Muscle of leg (tissue), 11 donors: Measurements from ENCODE around the gene MARK2. TPM values are rescaled to one million over a fixed set of nuclear protein-coding genes. Genes with fewer than 3 reads are reported as not detected.

Experiments
- DNase-seq: peaks from one replicate; pipeline ENCODE4 v3.0.0; 2013
- H3K27ac ChIP-seq: one replicate; pipeline ENCODE4 v1.5.1; 2013; ENCODE audit warnings: mild to moderate bottlenecking, low read length, control low read depth
- H3K27me3 ChIP-seq: one replicate; pipeline ENCODE4 v1.6.1; 2013; ENCODE audit warnings: low read length; ENCODE audit not compliant: control insufficient read depth, insufficient read depth
- H3K36me3 ChIP-seq: one replicate; pipeline ENCODE4 v1.6.1; 2013; ENCODE audit warnings: low read length; ENCODE audit not compliant: control insufficient read depth, insufficient read depth
- H3K4me1 ChIP-seq: one replicate; pipeline ENCODE4 v1.6.1; 2013; ENCODE audit warnings: low read length; ENCODE audit not compliant: control insufficient read depth, insufficient read depth
- H3K4me3 ChIP-seq: one replicate; pipeline ENCODE4 v1.5.1; 2013; ENCODE audit warnings: low read length, control low read depth
- H3K9me3 ChIP-seq: replicated peaks from 2 replicates; pipeline ENCODE4 v1.6.1; 2013; ENCODE audit warnings: low read depth, low read length; ENCODE audit not compliant: control insufficient read depth
- WGBS: methylation state at CpG from one replicate; pipeline ENCODE4 v1.1.5; 2013; ENCODE audit warnings: missing lambda C conversion rate; ENCODE audit not compliant: insufficient coverage; 5-methylcytosine and 5-hydroxymethylcytosine counted together
- polyA plus RNA-seq, 8 donors: library from polyadenylated mRNA; unstranded; fragments of 120-200 nt; gene quantifications; one replicate each; pipeline versions ENCODE4 v1.2.1 to v1.2.3, GENCODE V29; 2013; ENCODE audit warnings: inconsistent platforms in 1 of 8, low replicate concordance in 1 of 8; ENCODE audit not compliant: insufficient read length in 8 of 8, insufficient read depth in 1 of 8
- total RNA-seq: library from RNA; stranded (reverse); fragments of 120-200 nt; gene quantifications from one replicate; pipeline ENCODE4 v1.2.4, GENCODE V29; 2013

Gene MARK2
- total and polyA plus RNA-seq, 9 donors = 7.4 to 22.7 (median 18.1) TPM

DNA sequence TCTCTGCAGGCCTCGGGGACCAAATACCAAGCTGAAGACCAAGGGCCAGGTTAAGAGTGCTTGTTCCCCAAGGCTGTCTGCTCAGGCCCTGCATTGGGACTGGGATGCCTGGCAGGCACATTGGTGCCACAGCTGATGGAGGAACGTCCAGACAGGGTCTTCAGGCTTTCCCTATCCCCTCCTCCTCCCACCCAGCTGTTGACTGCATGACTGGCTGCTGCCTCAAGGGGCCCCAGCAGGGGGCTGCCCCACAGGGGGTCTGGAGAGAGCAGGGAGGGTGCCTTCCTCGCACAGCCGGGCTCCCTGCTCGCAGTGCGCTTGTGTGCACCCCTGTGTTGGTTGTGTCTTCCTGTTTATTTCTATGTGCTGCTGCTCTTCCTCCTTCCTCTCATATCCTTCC is 68.2 kb downstream of the MARK2 start:
- H3K4me3 ChIP-seq = no peak overlapping the region
- no peaks in the 10 kb centered on the region for H3K9me3 ChIP-seq
- H3K27me3 ChIP-seq = no peaks in the 10 kb centered on the region
- 53% methylated on average over 3 of the region's 6 CpGs for WGBS
- peaks cover 46% of the 10 kb centered on the region for H3K4me1 ChIP-seq
- no peak overlapping the region for H3K27ac ChIP-seq
- no peak for DNase-seq
- peaks cover 60% of the 10 kb centered on the region for H3K36me3 ChIP-seq

DNA sequence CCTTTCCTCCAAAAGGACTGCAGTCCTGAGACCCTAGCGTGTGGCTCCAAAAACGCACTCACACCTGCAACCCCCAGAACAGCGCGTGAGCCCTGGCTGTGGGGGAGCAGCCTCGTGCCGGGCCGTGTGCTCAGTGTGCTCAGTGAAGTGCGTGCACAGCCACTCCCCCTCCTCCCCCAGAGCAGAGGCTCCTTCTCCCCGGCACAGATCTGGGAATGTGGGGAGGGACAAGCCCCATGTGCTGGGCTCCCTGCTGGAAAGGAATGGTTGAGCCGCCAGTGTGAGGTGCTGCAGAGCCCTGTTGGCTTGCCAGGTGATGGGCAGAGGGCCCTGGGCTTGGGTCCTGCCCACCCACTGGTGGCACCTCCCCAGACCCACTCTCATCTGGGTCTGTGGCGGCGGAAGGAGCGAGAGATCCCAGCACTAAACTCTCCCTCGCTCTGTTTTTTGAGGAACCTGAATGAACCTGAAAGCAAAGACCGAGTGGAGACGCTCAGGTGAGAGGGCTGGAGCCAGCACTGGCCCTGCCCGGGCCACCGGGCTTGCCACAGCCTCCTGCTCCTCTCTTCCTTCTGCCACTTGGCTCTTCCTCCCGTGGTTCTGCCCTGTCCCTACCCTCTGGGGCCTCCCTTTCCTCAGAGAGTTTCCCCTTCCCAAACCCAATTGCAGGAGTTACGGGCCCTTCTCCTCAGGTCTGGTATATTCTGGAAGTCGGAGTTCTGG is 69.1 kb downstream of the MARK2 start:
- WGBS = 79% methylated on average over 11 of the region's 21 CpGs
- DNase-seq = no peak

DNA sequence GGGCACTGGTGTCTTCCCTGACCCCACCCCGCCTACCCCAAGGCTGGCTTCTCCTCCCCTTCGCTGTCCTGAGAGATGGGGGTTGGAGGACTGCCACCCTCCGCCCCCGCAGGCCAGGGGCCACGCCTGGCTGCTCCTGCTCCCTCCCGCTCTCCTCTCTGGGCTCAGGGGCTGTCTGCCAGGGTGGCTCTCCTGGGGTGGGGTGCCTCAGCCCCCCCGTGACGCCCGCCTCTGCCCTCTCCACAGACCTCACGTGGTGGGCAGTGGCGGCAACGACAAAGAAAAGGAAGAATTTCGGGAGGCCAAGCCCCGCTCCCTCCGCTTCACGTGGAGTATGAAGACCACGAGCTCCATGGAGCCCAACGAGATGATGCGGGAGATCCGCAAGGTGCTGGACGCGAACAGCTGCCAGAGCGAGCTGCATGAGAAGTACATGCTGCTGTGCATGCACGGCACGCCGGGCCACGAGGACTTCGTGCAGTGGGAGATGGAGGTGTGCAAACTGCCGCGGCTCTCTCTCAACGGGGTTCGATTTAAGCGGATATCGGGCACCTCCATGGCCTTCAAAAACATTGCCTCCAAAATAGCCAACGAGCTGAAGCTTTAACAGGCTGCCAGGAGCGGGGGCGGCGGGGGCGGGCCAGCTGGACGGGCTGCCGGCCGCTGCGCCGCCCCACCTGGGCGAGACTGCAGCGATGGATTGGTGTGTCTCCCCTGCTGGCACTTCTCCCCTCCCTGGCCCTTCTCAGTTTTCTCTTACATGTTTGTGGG is 69.9 kb downstream of the MARK2 start:
- no peak overlapping the region for H3K4me3 ChIP-seq
- H3K4me1 ChIP-seq = peaks cover 46% of the 10 kb centered on the region
- no peak overlapping the region for H3K27ac ChIP-seq
- H3K36me3 ChIP-seq = peaks cover 52% of the 10 kb centered on the region
- H3K27me3 ChIP-seq = no peaks in the 10 kb centered on the region
- DNase-seq = peak; percentile 65
- WGBS = 35% methylated on average over 32 of the region's 46 CpGs
- no peaks in the 10 kb centered on the region for H3K9me3 ChIP-seq

More for the DNA sequence above, 69.1 kb downstream of the MARK2 start:
- Histone ChIP-seq H3K36me3 (peaks cover 57% of the 10 kb centered on the region), H3K4me3 (no peak overlapping the region), H3K27me3 (no peaks in the 10 kb centered on the region), H3K9me3 (no peaks in the 10 kb centered on the region), H3K4me1 (peaks cover 46% of the 10 kb centered on the region), H3K27ac (no peak overlapping the region)

DNA sequence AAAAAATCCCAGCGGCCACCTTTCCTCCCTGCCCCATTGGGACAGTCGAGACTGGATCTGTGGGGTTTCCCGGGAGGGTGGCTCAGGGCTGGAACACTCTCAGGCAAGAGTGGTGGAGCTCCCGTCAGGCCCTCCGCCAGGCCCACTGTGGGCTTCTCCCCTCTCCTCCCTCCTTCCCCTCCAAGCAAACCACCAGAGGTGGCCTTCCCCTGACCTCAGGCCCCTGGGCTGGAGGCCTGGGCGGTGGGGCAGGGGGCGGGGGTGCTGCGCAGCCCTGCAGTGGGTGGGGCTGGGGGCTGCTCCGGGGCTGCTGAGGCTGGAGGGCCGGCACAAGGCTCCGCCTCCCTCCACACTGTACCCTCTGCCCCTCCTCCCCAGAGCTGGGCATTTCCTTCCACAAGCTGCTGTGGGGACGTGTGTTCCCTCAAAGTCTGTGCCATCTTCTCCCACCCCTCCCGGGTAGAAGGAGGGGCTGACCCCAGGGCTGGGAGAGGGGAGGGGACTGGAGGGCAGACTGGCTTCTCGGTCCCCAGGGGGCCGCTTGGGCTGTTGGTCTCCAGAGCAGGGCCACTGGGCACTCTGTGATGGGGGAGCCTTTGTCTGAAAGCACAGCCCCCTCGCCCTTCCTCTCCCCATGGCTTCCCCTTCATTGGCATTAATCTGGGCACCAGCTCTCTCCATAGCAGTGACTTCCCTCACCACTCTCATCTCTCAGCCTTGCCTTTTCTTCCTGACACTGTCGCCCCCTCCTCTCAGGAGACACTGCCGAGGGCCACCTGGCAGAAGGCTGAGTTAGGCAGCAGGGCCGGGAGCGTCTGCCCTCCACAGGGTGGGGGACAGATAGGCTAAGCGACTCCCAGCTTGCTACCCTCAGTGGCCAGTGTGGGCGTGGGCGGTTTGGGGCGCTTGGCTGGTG is 70.9 kb downstream of the MARK2 start:
- Histone ChIP-seq H3K27me3 (no peaks in the 10 kb centered on the region), H3K9me3 (no peaks in the 10 kb centered on the region), H3K36me3 (peaks cover 52% of the 10 kb centered on the region), H3K27ac (peak overlapping the region; percentile 42), H3K4me1 (peaks cover 51% of the 10 kb centered on the region), H3K4me3 (no peak overlapping the region)
- 53% methylated on average over 2 of the region's 24 CpGs for WGBS
- DNase-seq = peak; percentile 53

DNA sequence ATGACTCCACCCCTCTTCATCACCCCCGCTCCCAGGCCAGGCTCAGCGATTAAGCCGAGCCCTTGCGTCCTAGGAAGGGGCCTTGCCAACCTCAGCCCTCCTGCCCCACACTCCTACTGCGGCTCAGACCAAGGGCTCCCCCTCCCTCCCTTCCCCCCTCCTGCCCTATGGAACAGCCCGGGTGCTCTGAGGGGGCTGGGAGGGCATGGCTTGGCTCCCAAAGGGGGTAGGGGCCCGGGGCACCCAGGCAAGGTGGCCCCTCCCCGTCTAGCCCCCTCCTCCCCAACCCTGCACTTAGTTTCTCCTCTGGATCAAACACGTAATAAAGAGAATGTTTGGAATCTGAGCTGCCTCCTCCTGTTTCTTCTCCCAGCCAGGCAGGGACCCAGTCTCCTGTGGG is 71.8 kb downstream of the MARK2 start:
- Histone ChIP-seq H3K9me3 (no peaks in the 10 kb centered on the region), H3K36me3 (peaks cover 43% of the 10 kb centered on the region), H3K27me3 (no peaks in the 10 kb centered on the region), H3K4me3 (no peak overlapping the region), H3K4me1 (peaks cover 55% of the 10 kb centered on the region), H3K27ac (no peak overlapping the region)
- WGBS = 51% methylated on average over 4 of the region's 9 CpGs
- DNase-seq = no peak

DNA sequence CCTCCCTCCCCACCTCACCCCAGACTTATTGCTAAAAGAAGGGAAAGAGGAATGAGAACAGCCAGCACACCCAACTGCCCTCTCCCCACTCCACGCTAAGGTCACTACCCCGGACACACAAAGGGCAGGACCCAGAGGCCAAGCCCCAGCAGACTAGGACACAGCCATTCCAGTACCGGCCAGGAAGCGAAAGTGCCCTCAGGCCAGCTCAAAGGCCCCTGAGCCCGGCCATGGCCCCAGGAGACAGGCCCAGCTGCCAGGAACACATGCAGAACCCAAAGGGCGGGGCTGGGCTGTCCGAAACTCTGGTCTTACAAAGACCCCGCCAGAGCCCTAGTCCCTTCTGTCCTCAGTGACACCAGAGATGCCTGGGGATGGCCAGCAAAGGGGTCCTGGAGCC is 72.5 kb downstream of the MARK2 start:
- no peaks in the 10 kb centered on the region for H3K9me3 ChIP-seq

DNA sequence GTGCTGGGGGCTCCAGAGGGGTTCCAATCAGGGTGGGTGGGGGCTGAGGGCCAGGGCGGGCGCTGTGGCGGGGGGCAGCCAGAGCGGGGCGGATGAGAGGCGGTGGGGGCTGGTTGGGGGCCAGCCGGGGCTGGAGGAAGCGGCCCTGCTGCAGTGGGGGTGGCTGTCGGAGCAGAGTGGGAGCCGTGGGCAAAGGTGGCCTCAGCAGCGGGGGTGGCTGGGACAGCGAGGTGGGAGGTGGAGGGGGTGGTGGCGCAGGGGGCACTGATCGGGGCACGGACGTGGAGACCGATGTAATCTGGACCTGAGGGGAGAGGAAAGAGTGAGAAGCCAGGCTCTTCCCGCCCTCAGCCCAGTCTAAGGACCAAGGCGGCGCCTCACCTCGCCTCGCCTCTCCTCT is 73.0 kb downstream of the MARK2 start:
- DNase-seq = no peak
- peaks cover 62% of the 10 kb centered on the region for H3K4me1 ChIP-seq
- no peaks in the 10 kb centered on the region for H3K27me3 ChIP-seq
- no peaks in the 10 kb centered on the region for H3K9me3 ChIP-seq
- H3K27ac ChIP-seq = no peak overlapping the region
- H3K4me3 ChIP-seq = no peak overlapping the region
- peaks cover 34% of the 10 kb centered on the region for H3K36me3 ChIP-seq
- 68% methylated on average over 15 of the region's 22 CpGs for WGBS

More for the DNA sequence above, 72.5 kb downstream of the MARK2 start:
- no peak overlapping the region for H3K4me3 ChIP-seq
- peaks cover 38% of the 10 kb centered on the region for H3K36me3 ChIP-seq
- DNase-seq = no peak
- no peak overlapping the region for H3K27ac ChIP-seq
- H3K4me1 ChIP-seq = peaks cover 62% of the 10 kb centered on the region
- H3K27me3 ChIP-seq = no peaks in the 10 kb centered on the region
- 50% methylated on average over 8 of the region's 8 CpGs for whole genome bisulfite sequencing

DNA sequence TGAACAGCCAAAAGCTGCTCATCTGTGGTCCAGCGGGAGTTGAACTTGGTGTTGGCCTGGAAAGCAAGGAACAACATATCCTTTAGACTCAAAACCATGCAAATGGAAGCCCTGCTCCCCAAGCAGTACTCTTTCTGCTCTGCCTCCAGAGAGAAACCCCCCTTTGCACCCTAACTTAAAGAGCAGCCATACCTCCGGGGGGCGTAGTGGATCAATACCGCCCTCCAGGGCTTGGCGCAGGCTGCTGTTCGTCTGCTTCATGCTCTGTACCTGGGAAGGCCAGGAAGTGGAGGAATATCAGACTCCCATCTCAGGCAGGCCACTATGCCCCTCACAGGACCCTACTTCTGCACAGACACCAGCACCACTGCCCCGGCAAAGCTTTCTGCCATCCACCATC is 73.8 kb downstream of the MARK2 start:
- Histone ChIP-seq H3K36me3 (peaks cover 29% of the 10 kb centered on the region), H3K27me3 (no peaks in the 10 kb centered on the region), H3K27ac (no peak overlapping the region), H3K4me1 (peaks cover 64% of the 10 kb centered on the region), H3K4me3 (no peak overlapping the region), H3K9me3 (no peaks in the 10 kb centered on the region)
- no peak for DNase-seq
- WGBS = 100% methylated on average over 1 of the region's 7 CpGs

DNA sequence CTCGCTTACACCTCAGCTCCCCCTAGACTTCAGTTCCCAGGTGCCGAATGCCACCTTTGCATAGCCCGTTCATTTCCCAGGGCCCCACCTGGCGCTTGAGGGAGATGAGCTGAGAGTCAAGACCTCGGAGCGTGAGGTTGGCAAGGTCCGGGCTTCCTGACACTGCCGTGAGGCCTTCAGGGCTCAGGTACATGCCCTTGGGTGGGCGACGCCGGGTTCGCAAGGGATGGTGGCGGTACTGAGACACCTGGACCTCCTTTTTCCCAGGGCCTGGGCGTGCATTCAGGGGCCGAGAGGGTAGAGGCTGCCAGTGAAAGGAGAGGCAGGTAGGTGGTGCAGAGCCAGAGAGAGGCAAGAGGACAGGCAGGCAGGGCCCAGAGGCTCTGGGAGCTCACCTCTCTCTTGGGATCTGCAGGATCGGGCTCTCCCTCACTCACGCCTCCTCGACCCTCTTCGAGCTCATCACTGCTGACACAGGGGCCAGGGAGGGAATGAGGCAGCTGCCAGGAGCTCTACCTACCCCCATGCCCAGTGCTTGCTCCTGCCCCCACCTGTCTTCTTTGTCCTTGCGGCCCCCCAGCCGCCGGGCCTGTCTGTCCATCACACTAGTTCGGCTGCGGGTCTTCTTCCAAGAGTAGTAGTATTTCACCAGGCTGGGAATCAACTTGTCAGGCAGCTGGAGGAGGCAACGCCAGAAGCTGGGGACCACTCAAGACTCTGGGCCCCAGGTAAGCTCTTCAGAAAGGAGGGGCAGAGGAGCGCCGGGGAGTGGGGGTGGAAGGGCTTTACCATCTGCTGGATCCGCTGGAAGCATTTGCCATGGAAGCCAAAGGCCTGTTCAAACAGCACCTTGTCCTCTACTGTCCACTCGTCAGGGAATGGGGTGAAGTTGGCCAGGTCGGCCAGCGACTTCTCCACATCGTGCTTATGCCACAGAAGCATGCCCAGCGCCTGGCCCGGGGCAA is 75.2 kb downstream of the MARK2 start:
- DNase-seq = no peak
- Histone ChIP-seq H3K27ac (no peak overlapping the region), H3K4me1 (peaks cover 65% of the 10 kb centered on the region)

More for the DNA sequence above, 75.2 kb downstream of the MARK2 start:
- peaks cover 23% of the 10 kb centered on the region for H3K36me3 ChIP-seq
- H3K27me3 ChIP-seq = no peaks in the 10 kb centered on the region
- H3K4me3 ChIP-seq = no peak overlapping the region
- WGBS = 84% methylated on average over 22 of the region's 34 CpGs
- H3K9me3 ChIP-seq = no peaks in the 10 kb centered on the region
